Peyer's patch (tissue), 4 donors: ENCODE data around the gene POMP.
"Not testable (repeated sequence)": the region's sequence is repeated elsewhere in the genome, so short reads cannot be mapped to it uniquely, and the experiment has no call there.

ENCODE experiments used
- POLR2A ChIP-seq, 2 donors: fragments of 450-650 bp; IDR thresholded peaks; one replicate each; pipeline ENCODE4 v1.5.1; 2017; ENCODE audit warnings: antibody characterized with exemption in 2 of 2, mild to moderate bottlenecking in 2 of 2, moderate library complexity in 2 of 2
- TF ChIP-seq, protein P1 (sequence below), 6 experiments: fragments of 450-650 bp in 4 of 6; fragments of 200-600 bp in 2 of 6; sonication (generic) in 1 of 6; IDR thresholded peaks; one replicate each; pipeline ENCODE4 v1.5.1; 2017 to 2019; ENCODE audit warnings: antibody characterized with exemption in 6 of 6, mild to moderate bottlenecking in 3 of 6, moderate library complexity in 1 of 6

DNA sequence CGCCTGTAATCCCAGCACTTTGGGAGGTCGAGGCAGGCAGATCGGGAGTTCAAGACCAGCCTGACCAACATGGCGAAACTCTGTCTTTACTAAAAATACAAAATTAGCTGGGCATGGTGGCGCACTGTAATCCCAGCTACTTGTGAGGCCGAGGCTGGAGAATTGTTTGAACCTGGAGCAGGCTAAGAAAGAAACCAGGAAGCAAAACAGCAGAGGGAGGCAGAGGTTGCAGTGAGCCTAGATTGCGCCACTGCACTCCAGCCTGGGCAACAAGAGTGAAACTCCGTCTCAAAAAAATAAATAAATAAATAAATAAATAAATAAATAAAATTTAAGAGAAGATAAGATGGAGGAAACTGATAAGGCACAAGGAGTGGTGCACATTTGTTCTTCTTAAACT is 24.2 kb downstream of the POMP start:
- TF ChIP-seq, protein P1, sequence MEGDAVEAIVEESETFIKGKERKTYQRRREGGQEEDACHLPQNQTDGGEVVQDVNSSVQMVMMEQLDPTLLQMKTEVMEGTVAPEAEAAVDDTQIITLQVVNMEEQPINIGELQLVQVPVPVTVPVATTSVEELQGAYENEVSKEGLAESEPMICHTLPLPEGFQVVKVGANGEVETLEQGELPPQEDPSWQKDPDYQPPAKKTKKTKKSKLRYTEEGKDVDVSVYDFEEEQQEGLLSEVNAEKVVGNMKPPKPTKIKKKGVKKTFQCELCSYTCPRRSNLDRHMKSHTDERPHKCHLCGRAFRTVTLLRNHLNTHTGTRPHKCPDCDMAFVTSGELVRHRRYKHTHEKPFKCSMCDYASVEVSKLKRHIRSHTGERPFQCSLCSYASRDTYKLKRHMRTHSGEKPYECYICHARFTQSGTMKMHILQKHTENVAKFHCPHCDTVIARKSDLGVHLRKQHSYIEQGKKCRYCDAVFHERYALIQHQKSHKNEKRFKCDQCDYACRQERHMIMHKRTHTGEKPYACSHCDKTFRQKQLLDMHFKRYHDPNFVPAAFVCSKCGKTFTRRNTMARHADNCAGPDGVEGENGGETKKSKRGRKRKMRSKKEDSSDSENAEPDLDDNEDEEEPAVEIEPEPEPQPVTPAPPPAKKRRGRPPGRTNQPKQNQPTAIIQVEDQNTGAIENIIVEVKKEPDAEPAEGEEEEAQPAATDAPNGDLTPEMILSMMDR (IDR thresholded peaks at IDR 0.05): peak in 1 of 6 experiments; percentile 27
- not testable (repeated sequence) for TF ChIP-seq POLR2A (IDR thresholded peaks at IDR 0.05)
